GM10248 (cell line): ENCODE results near the gene B3GALT5.
"Not testable (repeated sequence)": the region's sequence is repeated elsewhere in the genome, so short reads cannot be mapped to it uniquely, and the experiment has no call there.

Experiments used
- CTCF ChIA-PET: fragments of 300-600 bp; sonication (Branson Sonifier 250); formaldehyde crosslinking; extraction: SDS; loops from one replicate; lab custom pipeline; 2021; ENCODE audit warnings: antibody characterized with exemption; lab: Yijun Ruan, JAX
- POLR2A ChIA-PET: fragments of 350-650 bp; sonication (Branson Sonifier 250); formaldehyde crosslinking; extraction: SDS; loops from one replicate; lab custom pipeline; 2020; ENCODE audit warnings: antibody characterized with exemption; lab: Yijun Ruan, JAX
- DNase-seq: peaks from one replicate; pipeline ENCODE4 v3.0.0; 2012; ENCODE audit errors: extremely low spot score
- TF ChIP-seq, protein P1 (sequence below): IDR thresholded peaks from 2 replicates; pipeline ENCODE4 v1.5.1; 2012; ENCODE audit warnings: mild to moderate bottlenecking, low read depth; ENCODE audit errors: extremely low read depth, missing control alignments, control extremely low read depth

B3GALT5 gene

DNA sequence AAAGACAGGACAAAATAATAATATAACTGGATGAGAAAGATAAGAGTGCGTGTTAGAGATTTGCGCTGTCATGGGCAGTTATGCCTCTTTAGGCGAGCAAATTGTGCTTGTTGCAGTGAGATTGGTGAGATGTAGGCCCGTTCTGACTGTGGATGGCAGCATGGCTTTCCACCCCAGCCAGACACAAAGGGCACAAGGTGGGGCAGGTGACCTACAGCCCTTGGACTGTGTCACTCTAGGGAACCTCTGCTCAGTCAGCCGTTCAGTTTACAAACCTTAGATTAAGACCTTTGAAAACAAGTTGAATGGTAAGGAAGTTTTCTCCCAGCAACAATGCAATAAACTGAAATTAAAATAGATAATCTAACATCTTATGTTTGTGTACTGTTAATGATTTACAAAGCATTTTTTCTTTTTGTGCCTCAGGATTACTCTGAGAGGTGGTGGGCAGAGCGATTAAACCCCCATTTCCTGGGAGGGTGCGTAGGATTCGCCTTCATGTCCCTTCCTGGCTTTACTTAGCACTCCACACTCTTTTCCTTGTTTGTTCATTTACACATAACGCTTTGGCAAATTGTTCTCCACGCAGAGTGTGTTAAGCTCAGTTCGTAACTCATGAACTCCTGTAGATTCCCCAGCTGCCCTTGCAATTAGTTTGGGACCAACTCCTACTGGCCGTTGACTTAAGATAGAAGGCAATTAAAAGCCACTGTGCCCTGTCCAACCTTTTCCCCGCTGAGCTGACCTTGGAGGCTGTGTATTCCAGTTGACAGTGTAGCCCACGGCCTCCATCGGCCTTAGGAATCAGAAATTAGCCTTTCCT lies 74.1 kb downstream of the B3GALT5 start:
- DNase-seq = no peak
- ChIA-PET CTCF (interaction anchor here (1.0 kb wide), 1 partner anchor 28 kb away, joined by 3 read pairs; no protein-coding TSS in a partner anchor), POLR2A (no interaction called here)
- TF ChIP-seq, protein P1, sequence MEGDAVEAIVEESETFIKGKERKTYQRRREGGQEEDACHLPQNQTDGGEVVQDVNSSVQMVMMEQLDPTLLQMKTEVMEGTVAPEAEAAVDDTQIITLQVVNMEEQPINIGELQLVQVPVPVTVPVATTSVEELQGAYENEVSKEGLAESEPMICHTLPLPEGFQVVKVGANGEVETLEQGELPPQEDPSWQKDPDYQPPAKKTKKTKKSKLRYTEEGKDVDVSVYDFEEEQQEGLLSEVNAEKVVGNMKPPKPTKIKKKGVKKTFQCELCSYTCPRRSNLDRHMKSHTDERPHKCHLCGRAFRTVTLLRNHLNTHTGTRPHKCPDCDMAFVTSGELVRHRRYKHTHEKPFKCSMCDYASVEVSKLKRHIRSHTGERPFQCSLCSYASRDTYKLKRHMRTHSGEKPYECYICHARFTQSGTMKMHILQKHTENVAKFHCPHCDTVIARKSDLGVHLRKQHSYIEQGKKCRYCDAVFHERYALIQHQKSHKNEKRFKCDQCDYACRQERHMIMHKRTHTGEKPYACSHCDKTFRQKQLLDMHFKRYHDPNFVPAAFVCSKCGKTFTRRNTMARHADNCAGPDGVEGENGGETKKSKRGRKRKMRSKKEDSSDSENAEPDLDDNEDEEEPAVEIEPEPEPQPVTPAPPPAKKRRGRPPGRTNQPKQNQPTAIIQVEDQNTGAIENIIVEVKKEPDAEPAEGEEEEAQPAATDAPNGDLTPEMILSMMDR = no peak

DNA sequence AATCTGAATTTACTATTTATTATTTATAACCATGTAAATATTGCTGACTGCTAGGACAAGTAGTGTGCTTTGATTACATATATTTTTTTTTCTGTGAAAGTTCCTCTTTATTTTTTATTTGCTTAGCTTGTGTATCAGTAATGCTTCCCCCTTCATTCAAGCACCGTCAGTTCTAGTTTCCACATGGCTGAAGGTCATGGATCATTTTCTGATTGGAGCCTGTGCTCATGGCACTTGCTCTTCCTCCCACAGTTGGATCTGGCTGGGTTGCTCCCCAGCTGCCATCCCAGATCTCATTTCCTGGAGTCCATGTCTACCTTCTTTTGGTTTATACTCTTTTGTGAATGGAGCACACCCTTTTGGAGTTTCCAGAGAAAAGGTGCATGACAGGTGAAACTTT lies 75.3 kb downstream of the B3GALT5 start:
- TF ChIP-seq, protein P1 = no peak
- ChIA-PET CTCF (no interaction called here), POLR2A (no interaction called here)
- no peak for DNase-seq

DNA sequence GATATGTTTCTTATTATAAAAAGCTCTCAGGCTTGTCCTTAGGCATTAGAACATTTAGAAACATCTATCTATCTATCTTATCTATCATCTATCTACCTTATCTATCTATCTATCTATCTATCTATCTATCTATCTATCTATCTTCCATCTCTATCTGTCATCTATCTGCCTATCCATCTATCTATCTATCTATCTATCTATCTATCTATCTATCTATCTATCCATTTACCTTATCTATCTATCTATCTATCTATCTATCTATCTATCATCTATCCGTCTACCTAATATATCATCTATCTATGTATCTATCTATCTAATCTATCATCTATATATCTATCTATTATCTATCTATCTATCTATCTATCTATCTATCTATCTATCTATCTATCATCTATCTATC lies 77.1 kb downstream of the B3GALT5 start:
- POLR2A ChIA-PET, DNase-seq, CTCF ChIA-PET: not testable (repeated sequence)

DNA sequence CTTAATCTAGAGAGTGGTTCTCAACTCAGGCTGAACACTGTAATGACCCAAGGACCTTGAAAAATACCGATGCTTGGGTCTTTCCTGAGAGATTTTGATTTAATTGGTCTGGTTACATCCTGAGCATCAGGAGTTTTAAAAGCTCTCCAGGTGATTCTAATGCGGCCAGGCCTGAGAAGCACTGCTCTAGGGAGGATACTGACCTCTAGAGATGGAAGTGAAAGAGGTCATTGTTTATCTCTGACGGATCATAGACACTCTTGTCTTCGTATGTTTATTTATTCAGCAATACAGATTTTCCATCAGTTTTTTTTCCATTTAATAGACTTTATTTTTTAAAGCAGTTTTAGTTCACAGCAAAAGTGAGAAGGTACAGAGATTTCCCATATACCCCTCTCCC lies 77.7 kb downstream of the B3GALT5 start:
- TF ChIP-seq, protein P1 = no peak
- ChIA-PET CTCF (no interaction called here), POLR2A (no interaction called here)
- no peak for DNase-seq

DNA sequence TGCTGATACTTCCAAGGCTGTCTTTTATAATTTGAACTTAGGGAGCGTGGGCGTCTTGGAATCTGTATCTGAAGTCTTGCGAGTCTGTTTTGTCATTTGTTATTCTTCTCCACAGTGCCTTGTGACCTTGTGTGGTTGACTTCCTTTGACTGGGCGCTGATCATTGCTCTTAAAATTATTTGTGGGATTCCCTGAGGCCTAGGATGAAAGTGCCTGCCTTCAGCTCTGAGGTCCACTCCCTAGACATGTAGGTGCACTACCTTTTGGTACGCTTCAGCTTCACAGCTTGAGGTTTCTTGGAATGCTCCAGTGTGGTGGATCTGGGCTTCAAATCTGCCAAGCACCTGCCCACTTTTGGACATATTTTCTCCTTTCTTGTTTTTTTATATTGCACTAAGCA lies 82.0 kb downstream of the B3GALT5 start:
- POLR2A ChIA-PET = no interaction called here
- CTCF ChIA-PET = no interaction called here
- no peak for DNase-seq
- TF ChIP-seq, protein P1 = no peak

DNA sequence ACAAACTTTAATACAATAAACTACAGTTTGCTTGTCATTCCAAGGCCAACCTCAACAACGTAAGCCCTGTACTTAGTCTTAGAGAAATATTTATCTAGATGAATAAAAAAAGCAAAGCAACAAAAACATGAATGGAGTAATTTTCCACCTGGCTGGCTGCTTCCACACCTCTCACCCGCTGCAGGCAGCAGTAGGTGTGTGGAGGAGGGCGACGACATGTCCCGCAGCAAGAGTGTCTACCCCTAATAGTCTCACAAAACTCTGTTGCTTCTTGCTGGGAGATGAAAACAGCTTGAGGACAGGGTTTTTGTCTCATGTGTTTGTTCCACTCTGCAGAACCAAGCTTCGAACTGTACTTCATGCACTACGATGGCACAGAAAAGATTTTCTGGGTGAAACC lies 83.5 kb downstream of the B3GALT5 start:
- POLR2A ChIA-PET = no interaction called here
- TF ChIP-seq, protein P1 = no peak
- CTCF ChIA-PET = no interaction called here
- DNase-seq = no peak

DNA sequence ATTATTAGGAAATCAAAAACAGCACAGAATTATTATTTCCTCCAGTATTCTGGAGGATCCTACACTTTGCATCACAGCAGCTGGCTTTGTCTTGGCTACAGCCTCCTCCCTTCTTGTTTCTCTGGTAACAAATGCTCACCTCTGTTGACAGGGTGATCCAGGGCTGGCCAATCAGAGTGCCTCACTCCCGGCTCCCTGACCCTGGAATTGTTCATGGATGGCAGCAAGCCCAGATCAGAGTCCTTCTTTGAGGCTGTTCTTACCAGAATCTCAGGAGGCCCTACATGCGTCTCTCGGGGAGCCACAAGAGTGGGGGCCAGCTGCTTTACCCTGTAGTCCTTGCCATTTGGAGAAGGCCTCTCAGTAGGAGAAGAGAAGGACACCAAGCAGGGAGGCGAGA lies 83.9 kb downstream of the B3GALT5 start:
- ChIA-PET POLR2A (no interaction called here), CTCF (no interaction called here)
- no peak for DNase-seq
- TF ChIP-seq, protein P1 = no peak
